HG02623 (cell line): Measurements from ENCODE around the gene SPON2.

Source experiments
- ATAC-seq: cut with Tn5 transposase; IDR thresholded peaks from one replicate; pipeline ENCODE4 v1.9.1; 2021; ENCODE audit warnings: moderate library complexity; ENCODE audit not compliant: unreplicated experiment

The SPON2 gene

DNA sequence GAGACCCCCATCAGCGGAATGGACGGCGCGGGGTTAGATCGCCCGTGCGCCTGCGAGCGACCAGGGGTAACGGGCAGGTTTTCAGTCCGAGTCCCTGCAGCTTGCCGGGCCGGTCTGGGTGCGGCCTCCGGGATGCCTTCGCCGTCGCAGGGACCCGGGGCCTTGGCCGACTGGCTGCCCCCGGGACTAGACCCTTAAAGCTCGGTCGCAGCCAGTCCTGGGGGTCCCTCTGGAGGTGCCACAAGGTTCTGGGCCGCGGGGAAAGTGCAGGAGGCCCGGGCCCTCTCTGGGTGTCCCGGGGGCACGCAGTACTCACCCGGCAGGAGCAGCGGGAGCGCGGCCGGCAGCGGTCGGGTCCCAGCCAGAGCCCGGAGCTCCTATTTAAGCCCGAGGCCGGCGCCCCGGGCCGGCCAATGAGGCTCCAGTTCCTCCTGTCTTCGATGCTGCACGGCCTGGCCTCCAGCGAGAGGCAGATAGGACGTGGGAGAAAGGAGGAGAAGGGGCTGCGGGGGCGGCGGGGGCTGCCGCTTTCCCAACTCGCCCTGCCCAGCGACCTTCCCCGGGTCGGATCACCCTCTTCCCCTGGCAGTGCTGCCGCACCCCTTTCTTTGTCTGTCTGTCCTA, at the start of gene SPON2:
SPON2 (minus strand) TSS at position 356 of the 624 bp plus-strand sequence.
- ATAC-seq: no peak

DNA sequence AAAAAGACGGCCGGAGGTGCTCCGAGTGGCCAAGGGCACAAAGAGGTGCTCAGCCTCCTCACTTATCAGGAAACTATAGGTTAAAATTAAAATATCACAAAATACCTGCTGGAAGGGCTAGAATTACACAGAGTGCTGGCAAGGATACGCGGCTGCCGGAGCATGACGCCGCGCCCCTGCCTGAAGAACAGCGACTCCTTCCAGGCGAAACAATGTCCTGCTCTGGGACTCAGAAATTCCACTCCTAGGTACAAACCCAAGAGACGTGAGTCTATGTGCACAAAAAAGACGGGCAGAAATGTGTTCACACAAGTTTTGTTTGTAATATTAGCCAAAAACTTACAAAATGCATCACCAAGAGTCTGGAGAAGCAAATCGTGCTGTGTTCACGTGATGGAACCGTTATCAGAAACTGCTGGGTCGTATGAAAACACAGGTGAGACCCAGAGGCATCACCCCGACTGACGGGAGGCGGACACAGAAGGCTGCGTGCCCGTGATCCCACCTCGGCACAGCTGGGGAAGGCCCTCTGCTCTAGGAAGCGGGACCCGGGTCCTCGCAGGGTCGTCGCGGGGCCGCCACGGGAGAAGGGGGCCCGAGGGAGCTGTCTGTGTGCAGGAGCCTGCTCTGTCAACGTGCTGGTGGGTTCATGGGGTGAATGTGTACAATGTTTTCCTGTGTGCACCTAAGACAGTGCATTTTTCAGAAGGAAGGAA, 48.9 kb upstream of the SPON2 start:
- no peak for ATAC-seq

DNA sequence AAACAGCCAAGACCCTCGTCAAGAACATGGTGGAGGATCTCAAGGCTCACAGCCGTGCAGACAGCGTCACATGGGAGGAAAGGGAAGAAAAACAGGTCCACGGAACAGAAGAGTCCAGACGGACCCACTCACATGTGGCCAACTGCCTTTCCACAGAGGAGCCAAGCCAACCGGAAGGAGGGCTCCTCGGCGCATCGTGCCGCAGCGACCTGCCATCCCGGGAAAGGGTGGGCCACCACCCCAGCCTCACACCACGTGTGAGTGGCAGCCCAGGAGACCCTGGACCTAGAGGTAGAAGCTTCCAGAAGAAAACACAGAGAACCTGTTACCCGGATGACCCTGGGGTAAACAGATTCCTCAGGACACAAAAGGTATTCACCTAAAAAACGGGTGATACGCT, 48.2 kb upstream of the SPON2 start:
- no peak for ATAC-seq

DNA sequence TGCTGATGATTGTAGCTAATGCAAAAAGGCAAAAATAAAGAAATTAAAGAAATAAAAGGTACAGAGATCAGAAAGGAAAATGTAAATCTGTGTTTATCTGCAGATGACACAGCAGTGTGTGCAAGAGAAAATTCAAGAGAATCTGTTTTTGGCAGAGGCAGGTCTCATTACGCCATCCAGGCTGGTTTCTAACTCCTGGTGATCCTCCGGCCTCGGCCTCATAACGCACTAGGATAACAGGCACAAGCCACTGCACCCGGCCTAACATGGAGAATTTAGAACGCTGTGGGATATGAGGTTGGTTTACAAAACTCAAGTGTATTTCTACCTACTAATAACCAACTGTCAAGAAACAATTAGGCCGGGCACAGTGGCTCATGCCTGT, 47.2 kb upstream of the SPON2 start:
- ATAC-seq: no peak

DNA sequence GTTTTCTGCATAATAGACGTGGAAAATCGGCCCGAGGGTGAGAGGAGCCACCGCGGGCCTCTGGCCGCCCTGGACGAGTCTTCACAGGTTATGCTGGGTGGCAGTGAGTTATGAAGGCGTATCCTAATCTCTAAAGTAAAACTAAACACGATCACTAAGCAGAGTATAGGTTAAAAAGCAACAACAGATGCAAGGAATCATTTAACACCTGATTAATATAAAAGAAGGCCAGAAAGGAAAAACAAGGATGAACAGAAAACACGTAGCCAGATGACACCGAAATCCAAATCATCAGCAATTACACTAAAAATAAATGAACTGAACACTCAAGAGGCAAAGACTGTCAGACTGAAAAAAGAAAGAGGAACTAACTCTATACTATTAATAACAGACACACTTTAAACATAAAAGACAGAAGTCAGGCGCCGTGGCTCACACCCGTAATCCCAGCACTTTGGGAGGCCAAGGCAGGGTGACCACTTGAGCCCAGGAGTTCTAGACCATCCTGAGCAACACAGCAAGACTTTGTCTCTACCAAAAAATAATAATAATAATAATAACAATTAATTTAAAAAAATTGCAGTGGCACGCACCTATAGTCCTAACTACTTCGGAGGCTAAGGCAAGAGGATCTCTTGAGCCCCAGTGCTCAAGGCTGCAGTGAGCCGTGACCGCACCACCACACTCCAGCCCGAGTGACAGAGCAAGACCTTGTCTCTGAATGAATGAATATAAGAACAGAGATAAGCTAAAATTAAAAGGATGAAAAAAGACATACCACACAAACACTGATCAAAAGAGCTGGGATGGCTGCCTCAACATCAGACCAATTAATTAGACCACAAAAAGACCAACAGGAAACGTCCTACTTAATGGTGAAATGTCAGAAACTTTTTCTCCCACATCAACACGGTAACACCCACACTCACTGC, 46.5 kb upstream of the SPON2 start:
- ATAC-seq: peak; percentile 54

DNA sequence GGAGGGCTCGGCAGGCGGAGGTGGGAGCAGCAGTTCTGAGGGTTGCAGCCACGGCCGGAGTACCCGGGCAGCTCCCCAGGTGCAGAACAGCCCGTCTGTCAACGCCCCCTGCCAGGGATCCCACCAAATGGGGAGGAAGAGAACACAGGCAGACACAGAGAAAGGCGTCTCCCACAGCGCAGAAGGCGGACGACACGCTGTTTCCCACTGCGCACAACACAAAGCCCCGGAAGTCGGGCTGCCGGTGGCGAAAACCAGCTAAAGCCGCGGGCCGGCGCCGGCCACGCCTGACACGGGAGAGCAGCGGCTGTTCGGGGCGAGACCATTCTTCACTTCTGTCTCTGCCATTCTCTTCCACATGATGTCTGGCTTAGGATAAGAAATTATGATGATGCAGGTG, 45.0 kb upstream of the SPON2 start:
- no peak for ATAC-seq

DNA sequence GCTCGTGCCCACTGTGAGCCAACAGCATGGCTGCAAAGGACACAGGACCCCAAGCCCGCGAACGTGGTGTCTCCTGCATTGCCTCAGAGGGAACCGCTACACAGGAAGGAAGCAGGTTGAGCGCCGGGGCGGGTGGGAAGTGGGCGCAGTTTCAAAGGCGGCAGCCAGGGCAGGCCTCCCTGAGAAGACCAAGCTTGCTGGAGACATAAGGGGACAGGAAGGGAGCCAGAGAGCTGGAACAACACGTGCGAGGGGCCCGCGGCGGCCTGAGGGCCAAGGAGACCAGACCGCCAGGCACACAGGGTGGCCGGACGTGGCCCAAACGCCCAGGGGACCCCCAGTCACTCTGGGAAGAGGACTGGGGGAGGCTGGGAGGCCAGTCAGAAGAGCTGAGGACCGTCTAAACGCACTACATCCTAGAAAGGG, 44.5 kb upstream of the SPON2 start:
- no peak for ATAC-seq

DNA sequence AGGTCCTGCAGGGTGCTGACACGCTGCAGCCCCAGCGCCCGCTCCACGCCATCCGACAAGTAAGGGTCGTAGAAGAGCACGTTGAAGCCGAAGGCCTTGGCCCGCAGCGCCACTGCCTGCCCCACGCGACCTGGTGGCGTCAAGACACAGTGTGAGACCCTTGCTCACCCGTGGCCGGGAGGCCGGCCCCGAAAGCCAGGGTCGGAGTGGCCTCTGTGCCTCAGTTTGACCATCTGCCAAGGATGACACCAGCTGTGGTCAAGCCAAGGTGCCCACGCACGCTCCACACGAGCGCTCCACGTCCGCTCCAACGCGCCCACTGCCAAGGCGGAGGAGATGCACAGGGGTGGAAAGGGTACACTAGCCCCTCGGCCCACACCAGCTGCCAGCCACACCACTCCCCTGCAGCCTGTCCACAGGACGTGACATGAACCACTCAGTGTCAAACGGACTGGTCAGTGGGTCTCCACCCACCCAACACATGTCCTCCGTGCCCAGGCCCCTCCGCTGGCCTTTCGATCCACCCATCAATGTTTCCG, 43.8 kb upstream of the SPON2 start:
- ATAC-seq: no peak

DNA sequence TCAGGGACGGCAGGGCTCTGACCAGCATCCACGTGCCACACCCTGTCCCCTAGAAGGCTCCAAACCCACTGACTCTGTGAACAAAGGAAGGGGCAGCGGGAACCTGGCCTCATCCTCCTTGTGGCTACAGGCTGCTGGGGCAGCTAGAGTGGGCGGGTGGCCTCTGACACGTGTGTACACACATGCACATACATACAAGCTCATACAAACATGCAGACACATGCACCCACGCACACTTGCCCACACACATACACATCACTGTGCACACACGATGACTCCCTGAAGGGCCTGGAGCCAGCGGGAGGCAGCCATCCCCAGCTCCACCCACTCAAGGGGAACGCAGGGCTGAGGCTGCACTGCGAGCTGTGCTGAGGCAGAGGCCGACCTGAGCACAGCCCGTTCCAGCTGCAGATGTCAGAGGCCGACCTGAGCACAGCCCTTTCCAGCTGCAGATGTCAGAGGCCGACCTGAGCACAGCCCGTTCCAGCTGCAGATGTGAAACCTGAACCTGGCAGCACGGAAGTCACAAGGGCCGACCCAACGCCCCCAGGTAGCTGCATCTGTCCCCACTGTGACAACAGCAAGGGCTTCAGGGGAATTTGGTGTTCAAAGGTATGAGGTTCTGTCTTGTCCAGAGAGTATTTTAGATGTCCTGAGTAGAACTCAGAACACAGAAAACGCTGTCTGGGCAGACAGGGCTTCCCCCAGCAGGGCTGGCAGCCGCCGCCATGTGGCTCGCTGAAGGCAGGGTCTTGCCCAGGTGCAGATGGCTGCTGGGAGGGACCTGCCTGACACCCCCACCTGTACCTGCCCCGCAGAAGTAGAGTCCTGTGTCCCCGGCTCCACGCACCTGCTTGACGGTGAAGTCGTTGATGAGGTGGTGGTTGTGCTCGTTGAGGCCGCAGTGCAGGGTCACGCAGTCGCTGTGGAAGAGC, 43.0 kb upstream of the SPON2 start:
- ATAC-seq: peak; percentile 40

DNA sequence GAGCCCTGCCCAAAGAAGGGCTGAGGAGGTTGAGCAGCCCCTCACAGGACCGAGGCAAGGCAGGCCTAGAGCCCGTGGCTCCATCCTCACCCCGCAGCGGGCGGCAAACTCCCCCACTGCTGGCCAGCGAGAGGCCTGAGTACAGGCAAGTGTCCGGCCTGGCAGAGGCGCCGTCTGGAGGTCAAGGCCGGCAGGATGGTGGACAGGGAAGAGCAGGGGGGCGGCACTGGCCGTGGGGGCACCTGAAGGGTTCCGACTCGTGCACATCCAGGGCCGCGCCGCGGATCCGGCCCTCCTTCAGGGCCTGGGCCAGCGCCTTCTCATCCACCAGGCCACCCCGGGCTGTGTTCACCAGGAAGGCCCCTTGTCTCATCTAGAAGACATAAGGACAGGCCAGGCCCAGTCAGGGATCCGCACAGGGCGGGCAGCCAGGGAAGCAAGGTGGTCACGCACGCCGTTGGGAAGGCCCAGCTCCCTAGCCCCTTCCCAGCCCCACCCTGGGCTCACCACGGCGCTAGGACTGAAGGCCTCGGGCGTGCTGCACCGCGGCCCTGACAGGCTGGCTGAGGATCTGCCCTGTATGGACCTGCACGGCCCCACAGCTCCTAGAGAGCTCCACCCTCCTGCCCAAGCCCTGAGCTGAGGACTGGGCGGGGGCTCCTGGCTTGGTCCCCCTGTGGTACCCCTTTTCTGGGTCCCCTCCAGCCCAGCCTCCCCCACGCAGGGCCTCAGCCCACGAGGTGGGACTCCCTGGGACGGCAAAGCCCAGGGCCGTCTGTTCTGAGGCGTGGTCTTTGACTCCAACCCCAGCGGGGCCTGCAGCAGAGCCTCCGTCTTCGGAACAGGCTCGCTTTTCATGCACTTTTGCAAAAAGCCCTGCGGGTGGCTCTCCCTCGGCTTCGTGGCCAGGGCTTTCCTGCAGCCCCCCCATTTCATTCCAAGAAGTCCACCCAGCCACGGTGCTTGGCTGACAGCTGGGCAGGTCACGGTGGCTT, 42.0 kb upstream of the SPON2 start:
- no peak for ATAC-seq

DNA sequence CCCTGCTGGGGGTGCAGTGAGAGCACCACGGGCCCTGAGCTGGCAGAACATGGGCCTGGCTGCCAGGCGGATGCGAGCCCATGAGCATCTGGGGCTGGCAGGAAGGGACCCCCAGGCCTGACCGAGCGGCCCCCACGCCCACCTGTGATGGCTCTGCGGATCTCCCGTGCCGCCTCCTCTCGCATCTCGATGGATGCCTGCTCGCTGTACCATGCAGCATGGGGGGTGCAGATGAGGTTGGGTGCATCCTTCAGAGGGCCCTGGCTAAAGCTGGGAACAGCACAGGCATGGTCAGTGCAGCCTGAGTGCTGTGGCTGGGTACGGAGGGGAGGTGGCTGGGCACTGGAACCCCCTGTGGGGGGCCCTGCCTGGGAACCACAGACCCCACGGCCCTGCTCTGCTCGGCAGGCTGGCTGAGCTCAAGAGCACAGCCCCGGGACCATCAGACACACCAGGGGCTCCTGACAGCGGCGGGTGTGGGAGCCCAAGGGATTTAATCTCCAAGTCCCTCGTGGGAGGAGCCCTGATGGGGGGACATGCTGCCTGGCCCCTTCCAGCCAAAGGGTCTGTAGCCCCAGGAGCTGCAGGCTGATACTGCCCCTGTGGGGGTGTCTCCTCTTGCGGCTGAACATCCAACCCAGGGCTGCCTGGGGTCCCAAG, 41.1 kb upstream of the SPON2 start:
- no peak for ATAC-seq

DNA sequence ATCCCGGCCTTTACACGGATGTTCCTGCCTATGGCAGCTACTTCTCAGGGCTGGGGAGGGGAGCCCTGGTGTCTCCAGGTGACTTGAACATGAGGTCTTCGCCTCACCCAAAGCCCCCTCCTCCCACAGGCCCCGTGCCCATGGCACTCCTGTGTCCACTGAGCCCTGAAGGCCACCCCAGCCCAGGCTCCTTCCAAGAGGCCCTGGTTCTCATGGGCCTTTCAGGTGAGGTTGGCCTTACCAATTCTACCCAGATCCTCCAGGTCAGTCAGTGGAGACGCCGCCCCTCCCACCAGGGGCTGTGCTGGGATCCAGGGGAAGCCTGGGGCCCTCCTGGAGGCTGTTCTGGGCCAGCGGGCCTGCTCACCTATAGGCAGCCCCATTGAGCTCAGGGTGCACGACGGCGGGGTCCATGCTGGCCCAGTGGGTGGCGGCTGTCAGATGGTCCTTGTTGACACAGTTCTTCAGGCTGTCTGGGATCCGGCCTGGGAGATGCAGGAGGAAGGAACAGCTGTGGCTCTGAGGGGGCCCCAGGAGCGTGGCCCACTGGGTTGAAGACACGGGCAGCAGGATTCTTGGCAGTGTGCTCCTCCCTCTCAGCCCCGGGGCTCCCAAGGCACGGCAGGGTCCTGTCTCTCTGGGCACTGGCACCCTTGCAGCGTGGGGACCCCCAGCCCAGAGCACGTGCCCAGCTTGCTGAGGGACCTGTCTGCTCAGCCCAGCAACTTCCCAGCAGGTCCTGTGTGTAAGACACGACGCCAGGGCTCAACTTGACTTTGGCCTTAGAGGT, 40.4 kb upstream of the SPON2 start:
- no peak for ATAC-seq

DNA sequence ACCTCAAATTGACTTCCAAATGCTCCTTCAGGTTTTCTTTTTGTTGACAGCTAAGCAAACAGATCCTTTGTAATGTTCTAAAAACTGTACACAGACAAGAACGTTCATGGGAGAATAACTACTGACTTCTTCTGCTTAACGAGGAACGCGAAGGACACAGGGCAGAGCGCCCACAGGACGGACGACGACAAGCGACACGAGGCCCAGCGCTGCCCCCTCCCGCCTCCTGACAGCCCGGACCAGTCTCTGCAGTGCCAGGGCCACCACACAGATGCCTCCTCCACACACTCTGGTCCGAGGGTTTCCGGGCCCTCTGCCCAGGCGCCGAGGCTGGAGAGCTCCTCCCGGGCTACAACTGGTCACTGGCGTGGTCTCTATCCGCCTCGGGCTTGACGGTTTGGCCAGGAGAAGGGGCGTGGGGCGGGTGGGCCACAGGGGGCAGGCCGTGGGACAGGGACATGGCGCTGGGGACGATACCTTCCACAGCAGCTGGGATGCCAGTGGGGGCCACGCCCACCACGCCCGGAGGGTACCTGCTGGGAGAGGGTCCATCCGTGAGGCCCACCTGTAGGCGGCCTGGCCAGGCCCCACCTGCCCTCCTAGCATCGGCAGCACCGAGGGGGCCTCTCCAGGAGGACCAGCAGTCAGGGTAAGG, 39.6 kb upstream of the SPON2 start:
- ATAC-seq: no peak

DNA sequence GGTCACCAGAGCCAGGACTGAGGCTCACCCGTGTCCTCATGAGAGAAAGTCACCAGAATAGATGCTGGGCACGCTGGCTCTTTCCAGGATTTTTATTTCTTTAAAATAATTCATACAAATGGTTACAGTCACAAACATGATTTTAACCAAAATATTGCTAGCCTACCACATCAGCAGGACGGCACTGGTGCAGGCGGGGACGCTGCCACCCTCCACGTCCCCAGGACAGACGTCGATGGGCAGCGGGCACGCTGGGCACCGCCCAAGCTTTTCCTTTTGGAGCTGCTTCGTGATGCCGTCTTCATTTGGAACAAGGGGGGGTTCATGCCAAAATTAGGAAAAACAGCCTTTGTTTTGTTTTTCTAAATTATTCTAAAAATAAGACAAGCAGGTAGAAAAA, 39.0 kb upstream of the SPON2 start:
- ATAC-seq: no peak

DNA sequence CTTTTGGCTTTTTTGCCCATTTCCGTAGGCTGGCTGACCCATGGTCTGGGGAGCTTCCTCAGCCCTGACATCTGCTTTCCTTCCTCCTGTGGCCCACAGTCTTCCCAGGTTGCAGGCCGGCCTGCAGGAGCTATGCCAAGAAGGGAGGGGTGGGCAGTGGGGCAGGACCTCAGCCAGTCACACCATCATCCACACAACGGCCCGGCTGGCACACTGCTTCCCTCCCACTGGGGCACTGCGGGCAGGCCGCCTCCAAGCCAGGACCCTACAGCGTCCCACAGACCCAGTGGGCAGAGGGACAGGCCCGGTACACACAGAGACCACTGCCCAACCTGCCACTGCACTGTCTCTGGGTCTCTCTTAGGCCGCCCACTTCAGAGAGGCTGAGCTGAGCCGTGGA, 38.6 kb upstream of the SPON2 start:
- ATAC-seq: no peak

DNA sequence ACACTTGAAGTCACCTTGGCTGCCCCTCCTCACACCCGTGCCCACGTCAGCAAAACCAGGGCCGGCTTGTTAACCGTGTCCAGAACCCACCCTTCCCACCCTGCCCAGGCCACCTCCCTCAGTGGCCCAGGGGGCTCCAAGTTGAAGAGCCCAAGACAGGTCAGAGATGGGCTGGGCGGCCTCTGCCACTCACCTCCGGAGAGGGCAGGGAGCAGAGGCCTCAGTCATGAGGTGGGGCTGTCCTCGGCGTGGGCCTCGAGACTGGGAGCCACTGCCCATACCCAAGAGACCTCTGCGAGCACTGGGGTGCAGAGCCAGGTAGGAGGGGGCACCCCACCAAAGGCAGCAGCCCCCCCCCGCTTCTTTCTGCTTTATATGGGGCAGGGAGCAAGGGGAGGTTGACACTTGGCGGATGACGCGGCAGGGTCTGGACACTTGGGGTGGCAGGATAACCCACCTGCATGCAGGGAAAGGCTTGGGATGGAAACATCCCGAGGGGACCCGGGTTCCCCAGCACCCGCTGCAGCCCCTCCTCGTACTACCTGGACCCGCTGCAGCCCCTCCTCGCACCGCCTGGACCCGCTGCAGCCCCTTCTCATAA, 38.0 kb upstream of the SPON2 start:
- no peak for ATAC-seq

DNA sequence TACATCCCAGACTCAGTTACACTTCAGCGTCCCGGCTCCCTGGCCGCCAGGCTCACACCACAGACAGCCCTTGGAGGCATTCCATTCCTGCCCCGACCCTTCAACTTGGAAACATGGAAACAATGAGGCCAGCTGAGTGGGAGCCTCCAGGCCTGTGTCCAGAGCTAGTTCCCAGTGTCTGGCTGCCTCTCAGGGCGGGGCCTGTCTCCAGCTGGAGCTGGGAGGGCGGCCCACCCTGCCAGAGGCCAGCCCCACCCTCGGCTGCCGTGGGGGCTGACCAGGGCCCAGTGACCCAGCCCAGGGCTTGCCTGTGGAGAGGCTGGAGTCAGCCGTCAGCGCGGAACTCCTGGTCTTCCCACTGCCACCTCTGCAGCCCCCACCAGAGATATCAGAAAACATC, 37.4 kb upstream of the SPON2 start:
- no peak for ATAC-seq
